Measurements from ENCODE around the gene CSNK1G3.

Gene CSNK1G3

DNA sequence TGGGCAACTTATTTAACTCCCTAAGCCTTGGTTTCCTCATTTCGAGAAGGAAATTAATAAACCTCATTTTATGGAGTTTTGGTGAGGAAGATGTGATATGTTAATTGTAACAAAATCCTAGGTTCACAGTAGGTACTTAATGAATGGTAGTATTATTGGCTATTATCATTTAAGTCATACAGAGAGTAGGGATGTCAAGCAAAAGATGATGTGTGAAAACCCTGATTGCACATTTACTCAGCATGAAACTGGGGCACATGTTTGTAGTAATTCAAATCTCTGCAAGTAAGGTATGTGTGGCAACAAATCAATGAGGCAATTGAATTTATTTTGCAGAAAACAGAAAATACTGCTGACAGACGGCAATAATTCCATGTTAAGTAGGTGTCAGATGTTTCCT lies 127.3 kb downstream of the CSNK1G3 start:
- TF ChIP-seq, protein P1, sequence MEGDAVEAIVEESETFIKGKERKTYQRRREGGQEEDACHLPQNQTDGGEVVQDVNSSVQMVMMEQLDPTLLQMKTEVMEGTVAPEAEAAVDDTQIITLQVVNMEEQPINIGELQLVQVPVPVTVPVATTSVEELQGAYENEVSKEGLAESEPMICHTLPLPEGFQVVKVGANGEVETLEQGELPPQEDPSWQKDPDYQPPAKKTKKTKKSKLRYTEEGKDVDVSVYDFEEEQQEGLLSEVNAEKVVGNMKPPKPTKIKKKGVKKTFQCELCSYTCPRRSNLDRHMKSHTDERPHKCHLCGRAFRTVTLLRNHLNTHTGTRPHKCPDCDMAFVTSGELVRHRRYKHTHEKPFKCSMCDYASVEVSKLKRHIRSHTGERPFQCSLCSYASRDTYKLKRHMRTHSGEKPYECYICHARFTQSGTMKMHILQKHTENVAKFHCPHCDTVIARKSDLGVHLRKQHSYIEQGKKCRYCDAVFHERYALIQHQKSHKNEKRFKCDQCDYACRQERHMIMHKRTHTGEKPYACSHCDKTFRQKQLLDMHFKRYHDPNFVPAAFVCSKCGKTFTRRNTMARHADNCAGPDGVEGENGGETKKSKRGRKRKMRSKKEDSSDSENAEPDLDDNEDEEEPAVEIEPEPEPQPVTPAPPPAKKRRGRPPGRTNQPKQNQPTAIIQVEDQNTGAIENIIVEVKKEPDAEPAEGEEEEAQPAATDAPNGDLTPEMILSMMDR (IDR thresholded peaks at IDR 0.05): no peak
- no peak for TF ChIP-seq ZFX (IDR thresholded peaks at IDR 0.05; ENCODE audit: borderline replicate concordance)
- H3K27ac ChIP-seq: no peak overlapping the region

DNA sequence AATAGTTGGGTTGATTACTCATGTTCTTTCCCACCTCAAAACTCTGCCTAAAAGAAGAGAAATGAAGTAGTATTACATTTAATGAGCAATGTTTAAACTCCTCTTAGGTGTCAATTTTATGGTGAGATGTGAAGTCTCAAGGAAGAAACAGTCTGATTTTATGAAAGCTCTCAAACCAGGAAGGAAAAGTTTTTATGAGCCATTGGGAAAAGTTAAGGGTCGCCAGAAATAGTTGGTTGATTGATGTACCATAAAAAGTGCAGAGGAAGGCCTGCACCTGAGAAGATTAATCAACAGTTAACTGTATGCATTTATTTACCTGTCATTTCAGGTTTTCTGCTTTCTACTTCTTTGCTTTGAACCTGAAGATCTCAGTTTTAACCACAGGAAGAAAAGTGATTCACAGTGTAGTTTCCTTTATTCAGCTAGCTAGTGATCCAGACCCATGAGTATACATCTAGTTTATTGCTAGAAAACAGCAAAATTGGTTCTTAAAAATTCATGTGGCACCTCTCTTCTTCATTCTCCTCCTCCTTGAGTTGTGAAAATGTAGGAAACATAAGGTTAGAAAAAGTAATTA lies 133.1 kb downstream of the CSNK1G3 start:
- no peak overlapping the region for H3K27ac ChIP-seq
- TF ChIP-seq ZFX (IDR thresholded peaks at IDR 0.05; ENCODE audit: borderline replicate concordance): no peak
- TF ChIP-seq, protein P1 (IDR thresholded peaks at IDR 0.05): no peak

DNA sequence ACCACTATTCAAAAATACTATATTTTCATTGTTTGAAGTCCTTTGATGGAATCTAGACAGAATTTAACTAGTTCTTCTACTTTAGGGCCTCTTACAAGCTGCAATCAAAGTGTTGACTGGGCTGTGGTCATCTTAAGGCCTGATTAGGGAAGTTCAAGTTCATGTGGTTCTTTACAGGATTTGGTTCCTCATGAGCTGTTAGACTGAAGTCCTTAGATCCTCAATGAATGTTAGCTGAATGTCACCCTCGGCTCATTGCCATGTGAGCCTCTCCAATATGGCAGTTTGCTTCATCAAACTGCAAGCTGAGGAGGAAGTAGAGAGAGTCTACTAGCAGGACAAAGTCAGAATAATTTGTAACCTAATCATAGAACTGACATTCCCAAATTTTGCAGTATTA lies 135.1 kb downstream of the CSNK1G3 start:
- TF ChIP-seq ZFX (IDR thresholded peaks at IDR 0.05; ENCODE audit: borderline replicate concordance): no peak
- TF ChIP-seq, protein P1 (IDR thresholded peaks at IDR 0.05): no peak
- H3K27ac ChIP-seq: no peak overlapping the region

DNA sequence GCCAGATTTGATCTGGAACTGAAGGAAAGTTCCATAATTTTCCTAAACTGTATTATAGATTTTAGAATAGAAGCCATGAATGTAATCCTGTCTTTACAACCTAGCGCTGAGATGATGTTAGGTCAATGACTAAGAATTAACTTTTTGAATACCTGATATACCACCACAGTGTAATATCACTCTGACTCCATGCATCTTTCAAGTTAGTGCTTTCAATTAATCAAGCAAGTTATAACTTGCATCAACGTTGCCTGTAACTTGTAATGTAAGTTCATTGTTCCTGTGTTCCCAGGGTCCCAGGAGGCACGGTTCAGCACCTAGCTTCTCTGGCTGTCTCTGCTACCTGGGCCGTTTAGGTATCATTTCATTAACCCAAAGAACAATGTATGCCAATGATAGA lies 139.3 kb downstream of the CSNK1G3 start:
- TF ChIP-seq ZFX (IDR thresholded peaks at IDR 0.05; ENCODE audit: borderline replicate concordance): no peak
- TF ChIP-seq, protein P1 (IDR thresholded peaks at IDR 0.05): no peak
- no peak overlapping the region for H3K27ac ChIP-seq

DNA sequence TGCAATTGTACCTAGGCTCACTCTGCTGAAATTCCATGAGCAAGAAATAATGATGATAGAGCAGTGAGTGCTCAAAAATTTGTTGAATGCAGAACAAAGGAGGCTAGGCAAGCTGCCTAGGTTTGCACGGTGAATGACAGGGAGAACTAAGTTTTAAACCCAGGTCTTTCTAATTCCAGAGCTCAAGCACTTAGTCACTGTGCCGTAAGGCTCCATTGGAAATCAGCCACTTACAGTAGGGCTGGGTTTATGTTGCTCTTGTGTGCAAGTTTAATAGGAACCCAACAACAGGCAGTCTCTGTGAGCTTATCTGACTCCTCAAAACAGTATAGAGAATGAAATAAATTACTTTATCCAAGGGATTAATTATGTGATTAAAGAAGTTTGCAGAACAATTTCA lies 147.0 kb downstream of the CSNK1G3 start:
- no peak for TF ChIP-seq ZFX (IDR thresholded peaks at IDR 0.05; ENCODE audit: borderline replicate concordance)
- TF ChIP-seq, protein P1 (IDR thresholded peaks at IDR 0.05): no peak
- H3K27ac ChIP-seq: no peak overlapping the region

DNA sequence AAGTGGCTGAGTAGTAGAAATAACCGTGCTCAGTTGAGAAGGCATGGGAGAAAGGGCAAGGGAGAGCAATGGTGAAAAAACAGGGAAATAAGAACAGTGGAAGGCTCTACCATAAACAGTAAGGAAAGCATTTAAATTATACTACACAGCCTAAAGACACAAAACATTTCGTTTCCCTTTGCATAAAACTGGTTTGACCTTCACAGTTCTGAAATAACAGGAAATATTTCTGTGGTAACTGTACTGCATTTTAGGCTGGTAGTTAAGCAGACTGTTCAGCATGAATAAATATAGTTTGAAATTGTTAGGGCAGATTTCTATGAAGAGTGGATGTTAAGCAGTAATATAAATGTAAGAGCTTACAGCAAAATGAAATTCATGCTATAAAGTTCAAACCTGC lies 147.5 kb downstream of the CSNK1G3 start:
- H3K27ac ChIP-seq: no peak overlapping the region
- TF ChIP-seq, protein P1 (IDR thresholded peaks at IDR 0.05): no peak
- TF ChIP-seq ZFX (IDR thresholded peaks at IDR 0.05; ENCODE audit: borderline replicate concordance): no peak

DNA sequence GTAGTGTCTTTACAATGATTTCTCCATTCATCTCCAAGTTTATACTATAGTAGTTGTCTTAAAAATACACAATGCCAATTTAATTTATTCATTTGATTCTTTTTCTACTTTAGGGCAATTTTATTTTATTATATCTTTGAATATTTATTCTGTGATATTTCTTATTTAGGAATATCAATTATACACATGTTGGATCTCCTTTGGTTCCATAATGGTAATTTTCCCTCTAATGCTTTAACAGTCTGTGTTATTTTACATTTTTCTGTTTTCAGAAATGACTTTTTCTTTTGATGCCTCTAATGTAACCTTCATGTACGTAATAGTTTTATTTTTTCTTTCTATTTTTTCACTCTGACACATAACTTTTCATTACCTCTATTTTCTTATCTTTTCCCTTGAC lies 153.0 kb downstream of the CSNK1G3 start:
- H3K27ac ChIP-seq: no peak overlapping the region
- no peak for TF ChIP-seq ZFX (IDR thresholded peaks at IDR 0.05; ENCODE audit: borderline replicate concordance)
- TF ChIP-seq, protein P1 (IDR thresholded peaks at IDR 0.05): no peak
